Measurements from ENCODE around the gene CHD9NB.

The CHD9NB gene

GRCh38 chr16:52994942-52995341 lies 57.8 kb downstream of the CHD9NB start:
- TF ChIP-seq CTCF (IDR thresholded peaks at IDR 0.05; ENCODE audit: insufficient read depth, low read depth, low read length, missing control alignments) = no peak
- H3K4me3 ChIP-seq (ENCODE audit: low read depth, low read length) = no peak overlapping the region
- no peak for DNase-seq (ENCODE audit: low read depth)

DNA sequence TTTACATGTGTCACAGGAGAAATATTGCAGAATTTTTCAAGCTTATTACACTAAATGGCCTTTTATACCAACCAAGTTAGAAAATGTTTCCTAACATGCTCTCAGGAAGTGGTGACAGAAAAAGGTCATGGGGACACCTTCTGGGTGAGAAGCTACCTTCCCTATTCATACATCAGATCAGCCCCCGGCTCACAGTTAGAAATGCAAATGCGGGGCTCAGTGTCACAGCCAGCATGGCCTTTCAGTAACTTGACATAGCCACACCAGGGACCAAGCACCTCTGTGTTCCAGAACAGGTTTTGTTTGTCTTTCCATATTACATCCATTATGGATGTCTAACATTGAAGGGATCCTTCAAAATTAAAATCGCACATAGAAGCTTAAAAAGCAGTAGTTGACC lies 59.5 kb downstream of the CHD9NB start:
- no peak for DNase-seq (ENCODE audit: low read depth)
- no peak for TF ChIP-seq CTCF (IDR thresholded peaks at IDR 0.05; ENCODE audit: insufficient read depth, low read depth, low read length, missing control alignments)

GRCh38 chr16:52991572-52991971 lies 61.1 kb downstream of the CHD9NB start:
- DNase-seq (ENCODE audit: low read depth) = no peak
- TF ChIP-seq CTCF (IDR thresholded peaks at IDR 0.05; ENCODE audit: insufficient read depth, low read depth, low read length, missing control alignments) = no peak
- H3K4me3 ChIP-seq (ENCODE audit: low read depth, low read length) = no peak overlapping the region

More for the DNA sequence above, 59.5 kb downstream of the CHD9NB start:
- H3K4me3 ChIP-seq (ENCODE audit: low read depth, low read length) = no peak overlapping the region
